Activated T-cell treated with anti-CD3 and anti-CD28 coated beads, Interleukin-2, amount 50 U/mL, for 48 hours (primary cell): ENCODE results near the gene RAB3GAP2.
"Not testable (repeated sequence)": the region's sequence is repeated elsewhere in the genome, so short reads cannot be mapped to it uniquely, and the experiment has no call there.

Experiments used
- DNase-seq, 2 experiments: peaks; one replicate each; pipeline ENCODE4 v3.0.0-alpha.2; 2020

RAB3GAP2 gene

DNA sequence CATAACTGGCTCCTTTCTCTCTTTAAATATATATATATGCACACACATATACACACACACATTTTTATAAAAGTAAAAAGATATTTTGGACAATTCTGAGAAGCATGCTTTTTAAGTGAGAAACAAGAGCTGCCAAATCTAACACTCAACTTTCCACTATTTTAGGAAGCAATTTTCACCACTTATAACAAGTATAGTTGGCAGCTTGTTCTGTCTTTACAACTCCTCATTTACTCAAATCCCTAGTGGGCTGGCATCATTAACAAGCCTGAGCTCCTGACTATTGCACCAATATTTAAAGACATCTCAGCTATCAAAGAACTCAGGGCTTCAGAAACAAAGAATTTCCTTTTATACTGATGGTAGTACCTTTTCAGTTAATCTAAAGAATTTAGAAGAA is 76.6 kb downstream of the RAB3GAP2 start:
- DNase-seq: no peak

DNA sequence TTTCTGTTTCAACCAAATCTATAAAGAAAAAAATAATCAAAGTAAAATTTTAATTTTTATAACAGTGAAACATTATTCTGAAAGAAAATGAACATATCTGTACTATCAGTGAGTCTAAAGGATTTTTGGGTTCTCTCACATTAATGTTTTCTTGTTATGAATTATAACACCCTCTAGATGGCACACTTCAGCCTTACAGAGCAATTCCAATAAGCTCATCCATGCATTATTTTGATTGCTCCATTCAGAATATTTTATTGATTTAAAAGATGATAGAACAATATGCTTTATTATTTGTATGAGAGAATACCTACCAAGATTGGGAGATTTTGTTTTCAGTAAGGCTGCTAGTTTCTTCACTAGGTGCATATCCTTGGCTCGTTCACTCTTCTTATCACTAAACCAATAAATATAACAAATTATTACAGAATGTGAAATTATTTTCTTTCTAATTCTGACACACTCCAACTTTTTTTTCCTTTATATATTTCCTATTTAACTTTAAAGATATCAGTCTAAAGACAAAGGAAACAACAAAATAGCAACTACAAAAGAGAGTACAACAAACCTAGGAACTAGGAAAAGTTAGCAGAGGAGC is 82.4 kb downstream of the RAB3GAP2 start:
- no peak for DNase-seq

DNA sequence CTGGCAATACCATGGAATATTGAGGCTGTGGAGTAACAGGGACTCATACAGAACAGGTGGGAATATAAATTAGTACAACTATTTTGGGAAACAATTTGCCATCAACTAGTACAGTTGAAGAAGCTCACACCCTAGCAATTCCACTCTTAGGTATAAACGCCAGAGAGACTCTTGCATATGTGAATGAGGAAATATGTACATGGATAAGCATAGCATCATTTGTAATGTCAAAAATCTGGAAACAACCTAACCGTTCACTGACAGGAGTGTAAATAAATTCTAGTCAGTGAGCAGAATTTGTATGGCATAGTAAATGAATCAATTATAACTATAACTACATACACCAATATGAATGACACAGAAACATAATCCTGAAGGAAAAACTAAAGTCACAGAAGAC is 83.7 kb downstream of the RAB3GAP2 start:
- no peak for DNase-seq

DNA sequence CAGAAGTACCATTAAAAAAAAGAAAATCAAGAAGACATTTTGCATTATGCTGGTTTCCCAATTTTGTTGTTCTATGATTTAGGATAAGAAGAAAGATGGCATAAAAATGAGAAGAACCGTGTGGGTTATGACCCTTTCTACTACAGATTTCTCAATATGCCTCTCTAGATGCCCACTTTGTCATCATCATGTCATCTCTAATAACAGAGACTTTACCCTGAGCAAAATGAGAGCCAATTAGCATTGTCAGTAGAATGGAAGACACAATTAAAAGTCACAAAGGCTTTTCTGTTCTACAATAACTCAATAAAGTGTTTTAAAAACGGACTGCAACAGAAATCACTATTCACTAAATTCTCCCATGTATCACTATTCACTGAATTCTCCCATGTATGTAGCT is 85.5 kb downstream of the RAB3GAP2 start:
- no peak for DNase-seq

DNA sequence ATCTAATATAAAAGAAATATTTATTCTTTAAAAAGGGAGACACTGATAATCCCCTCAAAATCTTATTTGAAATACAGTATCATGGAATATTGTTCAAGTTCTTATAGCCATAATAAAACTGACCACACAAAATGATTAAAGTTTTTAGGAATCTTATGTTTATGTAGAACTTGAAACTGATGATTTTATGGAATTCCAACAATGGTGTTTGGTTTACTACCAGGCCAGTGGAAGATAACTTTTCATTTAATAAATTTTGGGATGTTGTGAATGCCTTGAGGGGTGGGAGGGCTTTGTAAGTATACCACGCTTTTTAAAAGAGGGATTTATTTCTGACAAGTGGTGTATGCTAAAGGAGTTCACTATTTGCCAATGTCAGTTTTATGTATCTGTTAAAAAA is 87.7 kb downstream of the RAB3GAP2 start:
- DNase-seq: no peak

DNA sequence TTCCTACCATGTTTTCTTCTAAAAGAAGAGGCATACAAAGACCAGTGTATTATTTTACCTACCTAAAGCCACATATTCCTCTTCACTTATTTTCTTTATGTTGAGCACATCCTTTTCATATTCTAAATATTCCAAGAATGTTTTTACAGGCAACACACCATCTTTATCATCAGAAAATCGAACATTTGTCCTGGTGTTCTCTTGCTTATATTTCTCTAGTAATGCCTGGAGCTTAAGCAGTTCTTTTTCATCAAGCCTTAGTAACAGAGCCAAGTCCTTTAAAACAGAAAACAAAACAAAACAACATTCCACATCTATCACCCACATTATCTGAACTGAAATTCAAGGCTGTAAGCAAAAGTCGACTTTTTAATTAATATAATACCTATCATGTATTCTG is 89.6 kb downstream of the RAB3GAP2 start:
- no peak for DNase-seq

DNA sequence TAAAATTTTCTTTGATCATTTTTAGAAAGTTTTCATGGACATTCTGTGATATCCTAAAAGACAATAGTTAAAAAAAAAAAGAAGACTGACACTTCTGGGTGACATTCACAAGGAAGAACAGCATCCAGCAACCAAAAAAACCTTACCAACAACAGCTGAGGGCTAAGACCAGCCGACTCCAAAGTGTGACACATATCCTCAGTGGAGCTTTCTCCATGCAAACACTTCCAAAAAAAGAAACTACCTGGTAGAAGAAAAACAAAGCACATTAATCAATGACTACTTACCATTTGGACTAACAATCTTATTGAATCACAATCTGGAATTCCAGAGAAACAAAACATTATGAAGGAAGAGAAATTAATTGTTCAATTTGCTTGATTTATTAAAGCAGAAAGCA is 90.1 kb downstream of the RAB3GAP2 start:
- no peak for DNase-seq

DNA sequence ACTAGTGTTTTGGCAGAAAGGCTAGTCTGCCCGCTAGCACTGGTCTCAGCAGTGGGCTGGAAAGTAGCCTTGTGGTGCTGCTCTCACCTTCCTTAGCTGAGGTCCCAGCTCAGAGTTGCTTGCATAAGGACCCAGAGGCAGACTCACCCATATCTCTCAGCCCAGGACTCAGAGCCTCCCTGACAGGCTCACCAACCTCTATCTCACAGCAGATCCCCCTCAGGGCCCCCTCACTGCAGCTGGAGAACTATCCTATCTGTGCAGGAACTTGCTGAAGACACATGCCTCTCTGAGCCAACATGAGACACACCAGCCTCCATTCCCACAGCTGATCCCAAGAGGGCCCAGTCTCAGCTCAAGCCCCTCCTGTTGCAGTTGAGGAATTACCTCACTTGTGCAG is 95.7 kb downstream of the RAB3GAP2 start:
- no peak for DNase-seq

DNA sequence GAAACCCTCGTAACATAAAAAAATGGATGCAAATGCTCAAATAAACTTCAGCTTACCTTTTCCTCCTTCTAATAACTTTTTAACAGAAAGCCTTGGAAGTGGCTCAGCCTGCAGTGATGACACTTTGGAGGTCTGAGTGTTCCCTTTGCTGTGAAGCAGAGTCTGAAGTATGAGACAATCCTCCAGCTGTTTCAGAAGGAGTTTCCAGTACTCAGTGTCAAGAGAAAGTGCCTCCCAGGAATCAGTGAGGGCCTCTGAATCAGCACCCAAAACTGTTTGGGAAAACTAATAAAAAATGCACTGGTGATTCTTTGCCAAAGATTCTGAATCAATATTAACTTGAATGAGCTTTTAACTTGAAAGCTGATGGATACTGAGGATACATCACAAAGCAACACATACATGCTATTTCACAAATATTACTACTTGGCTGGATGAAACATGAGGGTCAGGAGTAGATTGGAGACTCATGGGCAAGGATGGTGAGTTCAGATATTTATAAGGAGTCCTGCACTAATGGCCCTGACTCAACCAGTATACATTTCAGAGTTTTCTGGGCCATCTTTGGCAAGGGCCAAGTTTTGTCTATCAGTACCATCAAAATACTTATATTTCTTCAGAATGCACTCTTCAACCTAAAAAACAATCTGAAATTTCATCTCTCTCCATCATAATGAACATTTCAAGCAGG is 101.3 kb downstream of the RAB3GAP2 start:
- DNase-seq: no peak

DNA sequence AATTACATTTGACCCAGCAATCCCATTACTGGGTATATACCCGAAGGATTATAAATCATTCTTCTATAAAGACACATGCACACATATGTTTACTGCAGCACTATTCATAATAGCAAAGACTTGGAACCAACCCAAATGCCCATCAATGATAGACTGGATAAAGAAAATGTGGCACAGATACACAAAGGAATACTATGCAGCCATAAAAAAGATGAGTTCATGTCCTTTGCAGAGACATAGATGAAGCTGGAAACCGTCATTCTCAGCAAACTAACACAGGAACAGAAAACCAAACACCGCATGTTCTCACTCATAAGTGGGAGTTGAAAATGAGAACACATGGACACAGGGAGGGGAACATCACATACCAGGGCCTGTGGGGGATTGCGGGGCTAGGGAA is 102.4 kb downstream of the RAB3GAP2 start:
- DNase-seq: not testable (repeated sequence)

DNA sequence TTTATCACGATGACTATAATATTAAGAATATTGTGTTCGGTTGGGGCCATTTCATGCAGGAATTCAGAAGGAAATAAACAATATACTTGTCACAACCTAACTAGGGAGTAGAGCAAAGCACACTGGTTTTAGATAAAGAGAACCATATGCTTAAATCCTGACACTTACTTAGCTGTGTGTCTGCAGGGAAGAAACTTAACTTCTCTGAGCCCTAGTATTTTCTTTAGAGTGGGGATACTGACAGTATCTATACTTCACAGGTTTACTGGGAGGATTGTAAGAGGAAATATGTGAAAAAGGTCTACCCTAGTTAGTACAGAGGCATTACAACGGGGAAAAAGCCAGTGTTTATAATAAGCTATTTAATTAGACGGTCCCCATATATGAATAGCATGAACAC is 105.4 kb downstream of the RAB3GAP2 start:
- no peak for DNase-seq

DNA sequence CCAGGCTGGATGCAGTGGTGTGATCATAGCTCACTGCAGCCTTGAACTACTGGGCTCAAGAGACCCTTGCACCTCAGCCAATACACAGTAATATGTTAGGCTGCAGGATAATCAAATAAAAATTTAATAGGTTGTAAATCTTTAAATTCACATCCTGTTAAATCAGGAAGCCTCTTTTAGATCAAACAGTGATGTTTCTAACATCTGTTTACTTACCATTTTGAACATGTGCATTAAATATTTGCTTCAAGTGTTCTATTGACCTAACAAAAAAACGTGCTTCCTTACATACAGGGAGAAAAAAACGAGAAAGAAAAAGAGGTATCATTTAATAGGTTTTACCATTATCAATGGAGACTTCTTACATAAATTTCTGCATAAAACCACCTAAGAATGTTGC is 107.7 kb downstream of the RAB3GAP2 start:
- no peak for DNase-seq

DNA sequence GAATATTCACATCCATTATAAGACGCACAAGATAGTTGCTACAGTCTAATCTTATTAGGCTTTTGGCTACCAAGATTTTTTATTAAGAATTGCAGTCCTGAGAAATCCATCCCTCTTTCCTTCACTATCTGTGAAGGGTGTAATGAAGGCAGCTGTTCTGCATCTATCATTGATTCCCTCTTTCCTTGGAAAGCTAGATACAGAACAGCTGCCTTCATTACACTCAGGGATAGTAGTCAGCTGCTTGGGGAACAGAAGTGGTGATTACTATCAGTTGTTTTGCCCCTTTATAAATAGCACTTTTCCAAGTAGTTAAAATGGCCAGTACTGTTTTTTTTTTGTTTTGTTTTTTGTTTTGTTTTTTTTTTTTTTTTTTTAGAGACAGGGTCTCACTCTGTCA is 108.1 kb downstream of the RAB3GAP2 start:
- no peak for DNase-seq

DNA sequence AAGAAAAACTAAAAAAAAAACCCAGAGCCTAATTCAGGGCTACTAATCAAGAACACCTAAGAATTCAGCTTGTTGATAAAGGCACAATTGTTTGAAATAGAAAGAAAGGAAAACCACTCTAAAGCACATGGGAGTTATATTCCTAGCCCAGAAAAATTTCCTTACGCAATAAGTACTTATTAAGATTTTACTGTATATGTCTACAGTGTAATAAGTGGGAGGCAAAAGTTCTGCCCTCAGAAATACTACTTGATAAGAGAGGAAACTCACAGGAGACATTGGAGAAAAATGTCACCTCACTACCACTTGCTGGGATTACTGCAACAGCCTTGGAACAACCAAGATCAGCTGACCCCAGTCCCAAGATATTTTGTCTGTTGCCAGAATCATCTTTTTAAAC is 112.2 kb downstream of the RAB3GAP2 start:
- DNase-seq: no peak

DNA sequence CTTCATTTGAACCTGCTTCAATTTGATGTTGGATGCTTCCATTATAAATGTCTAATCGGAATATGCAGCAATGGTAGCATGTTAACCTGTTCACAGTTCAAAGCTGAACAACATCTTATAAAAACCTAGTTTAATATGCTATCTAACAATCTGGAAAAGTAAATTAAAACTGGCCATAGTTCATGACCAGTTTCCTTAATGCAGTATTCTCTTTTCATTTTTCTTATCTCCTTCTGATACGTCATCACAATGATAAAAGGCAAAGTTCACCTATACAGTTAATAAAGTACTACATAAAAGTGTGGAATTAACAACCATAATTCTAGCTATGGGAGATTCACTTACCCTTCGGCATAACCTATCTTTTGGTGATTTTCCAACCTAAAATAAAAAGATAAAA is 113.2 kb downstream of the RAB3GAP2 start:
- DNase-seq: no peak

DNA sequence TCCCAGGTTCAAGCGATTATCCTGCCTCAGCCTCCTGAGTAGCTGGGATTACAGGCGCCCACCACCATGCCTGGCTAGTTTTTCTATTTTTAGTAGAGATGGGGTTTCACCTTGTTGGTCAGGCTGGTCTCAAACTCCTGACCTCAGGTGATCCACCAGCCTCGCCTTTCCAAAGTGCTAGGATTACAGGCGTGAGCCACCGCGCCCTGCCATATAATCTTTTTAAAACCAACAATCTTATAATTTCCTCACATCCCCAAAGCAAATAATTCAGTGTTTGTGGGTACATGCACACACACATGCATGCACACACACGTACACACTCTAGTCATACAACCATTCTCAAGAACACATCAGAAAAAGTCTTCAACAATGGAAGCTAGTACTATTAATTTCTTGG is 113.7 kb downstream of the RAB3GAP2 start:
- DNase-seq: not testable (repeated sequence)

DNA sequence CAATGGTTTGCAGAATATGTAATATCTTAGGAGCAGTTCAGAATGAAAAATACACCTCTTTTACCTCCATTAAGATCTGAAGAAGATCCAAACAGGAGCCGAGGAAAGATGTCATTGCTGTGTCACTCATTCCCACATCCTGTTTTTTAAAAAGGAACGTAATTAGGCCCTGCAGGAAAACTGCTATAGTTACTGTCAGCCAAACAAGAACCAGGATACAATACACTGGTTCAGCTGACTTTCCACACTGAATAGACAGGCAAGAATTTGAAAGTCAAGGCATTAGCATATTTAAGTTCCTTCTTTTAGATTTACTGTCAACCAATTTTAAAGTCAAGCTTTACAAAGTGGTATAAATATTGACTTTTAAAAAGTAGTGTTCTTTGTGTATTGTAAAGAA is 114.5 kb downstream of the RAB3GAP2 start:
- DNase-seq: no peak

DNA sequence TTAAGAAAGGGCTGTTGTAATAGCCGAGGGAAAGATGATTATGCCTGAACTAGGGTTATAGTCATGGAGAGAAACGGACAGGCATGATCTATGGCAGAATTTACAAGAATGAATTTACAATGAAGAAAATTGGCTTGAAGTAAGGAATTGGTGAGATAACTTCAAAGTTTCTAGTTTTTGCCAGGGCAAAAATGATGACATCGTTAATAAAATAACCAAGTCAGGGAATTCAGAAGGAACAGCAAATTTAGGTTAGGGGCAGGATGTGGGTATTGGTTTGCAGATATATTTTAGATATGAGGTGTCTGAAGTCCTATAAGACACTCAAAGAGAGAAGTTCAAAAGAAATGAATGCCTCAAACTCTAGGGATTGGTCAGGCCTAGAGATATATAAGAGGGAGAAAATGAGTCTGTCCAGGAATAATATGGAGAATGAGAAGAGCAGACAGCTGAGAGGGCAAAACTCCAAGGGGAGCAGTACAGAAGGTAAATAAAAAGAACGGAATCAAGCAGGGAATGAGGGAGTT is 115.6 kb downstream of the RAB3GAP2 start:
- DNase-seq: no peak

DNA sequence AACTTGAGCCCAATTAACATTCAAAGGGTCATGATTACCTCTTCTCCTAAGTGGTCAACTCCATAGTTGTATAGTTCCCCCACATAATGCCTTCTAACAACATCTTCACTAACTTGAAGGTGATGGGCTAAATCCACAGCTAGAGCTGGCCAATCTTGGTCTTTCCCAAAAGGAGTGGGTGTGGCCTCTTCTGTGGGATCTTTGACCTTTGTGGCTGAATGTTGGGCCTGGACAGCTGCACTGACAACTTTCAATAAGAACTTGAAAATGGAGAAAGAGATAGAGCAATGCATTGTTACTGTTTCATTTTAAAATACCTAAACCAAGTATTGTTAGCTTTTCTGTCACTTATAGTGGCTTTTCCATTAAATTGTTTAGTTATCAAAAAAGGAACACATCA is 119.1 kb downstream of the RAB3GAP2 start:
- DNase-seq: no peak

DNA sequence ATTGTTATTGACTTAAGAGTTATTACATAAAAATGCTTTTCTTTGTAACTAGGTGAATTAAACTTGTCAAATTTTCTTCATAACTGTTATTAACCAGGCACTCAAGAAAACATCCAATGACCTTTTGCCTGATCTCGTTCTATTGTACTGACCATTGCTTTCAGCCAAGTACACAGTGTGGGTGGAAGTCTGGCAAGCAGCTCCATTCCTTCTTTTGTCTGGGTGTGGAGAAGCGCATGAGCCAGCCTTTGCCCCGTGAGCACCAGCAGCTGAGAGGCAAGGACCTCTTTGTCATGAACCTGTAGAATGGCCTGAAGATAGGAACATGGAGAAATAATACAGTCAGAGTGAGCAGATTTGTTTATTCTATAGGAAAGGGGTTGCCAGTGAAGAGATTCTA is 120.8 kb downstream of the RAB3GAP2 start:
- DNase-seq: no peak

DNA sequence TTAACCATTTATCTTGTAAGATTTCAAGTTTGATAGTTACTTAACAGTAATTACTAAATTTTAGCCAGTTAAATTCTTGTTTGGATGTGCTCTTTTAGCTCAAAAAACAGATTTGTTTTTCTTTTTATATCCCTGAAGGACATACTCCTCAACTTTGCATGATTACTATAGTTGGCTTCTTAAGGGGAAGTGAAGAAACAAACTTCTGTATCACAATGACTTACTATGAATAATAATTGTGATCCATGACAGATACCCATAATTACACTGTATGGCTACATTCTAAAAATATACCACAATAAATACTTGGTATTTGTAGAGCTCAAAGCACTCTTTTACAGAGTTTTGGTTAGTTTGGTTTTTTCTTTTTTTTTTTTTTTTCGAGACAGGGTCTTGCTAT is 122.5 kb downstream of the RAB3GAP2 start:
- DNase-seq: no peak

DNA sequence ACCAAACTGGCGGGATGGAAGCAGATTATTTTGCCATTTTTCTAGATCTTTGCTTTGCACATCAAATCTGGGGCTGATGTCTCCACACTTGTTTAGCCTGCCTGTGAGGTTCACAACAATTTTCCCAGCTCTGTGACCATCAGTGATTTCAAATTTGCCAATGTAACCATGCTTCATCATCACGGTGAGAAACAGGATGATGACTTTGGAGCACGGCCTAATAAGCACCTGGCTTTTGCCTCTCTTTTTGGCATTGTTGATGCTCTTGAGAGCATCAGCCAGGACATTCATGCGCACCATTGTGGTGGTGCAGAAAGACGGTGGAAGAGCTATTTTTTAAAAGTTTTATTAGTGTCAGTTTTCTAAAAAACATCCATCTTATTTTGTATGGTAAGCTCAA is 128.2 kb downstream of the RAB3GAP2 start:
- no peak for DNase-seq

DNA sequence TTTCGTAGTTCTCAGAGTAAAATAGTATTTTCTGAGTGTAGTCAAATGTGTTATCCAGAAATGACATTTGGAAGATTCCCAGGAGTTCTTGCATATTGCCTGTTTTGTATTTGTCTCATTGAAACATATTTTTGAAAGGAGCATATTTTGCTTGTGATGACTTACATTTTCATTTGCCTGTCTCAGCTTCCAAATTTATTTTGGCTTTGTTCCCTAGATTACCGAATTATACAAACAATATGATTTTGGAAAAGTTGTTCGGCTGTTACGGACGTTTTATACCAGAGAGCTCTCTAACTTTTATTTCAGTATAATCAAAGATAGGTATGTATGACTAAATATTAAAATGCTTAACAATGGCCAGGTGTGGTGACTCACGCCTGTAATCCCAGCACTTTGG is 132.3 kb downstream of the RAB3GAP2 start:
- no peak for DNase-seq

DNA sequence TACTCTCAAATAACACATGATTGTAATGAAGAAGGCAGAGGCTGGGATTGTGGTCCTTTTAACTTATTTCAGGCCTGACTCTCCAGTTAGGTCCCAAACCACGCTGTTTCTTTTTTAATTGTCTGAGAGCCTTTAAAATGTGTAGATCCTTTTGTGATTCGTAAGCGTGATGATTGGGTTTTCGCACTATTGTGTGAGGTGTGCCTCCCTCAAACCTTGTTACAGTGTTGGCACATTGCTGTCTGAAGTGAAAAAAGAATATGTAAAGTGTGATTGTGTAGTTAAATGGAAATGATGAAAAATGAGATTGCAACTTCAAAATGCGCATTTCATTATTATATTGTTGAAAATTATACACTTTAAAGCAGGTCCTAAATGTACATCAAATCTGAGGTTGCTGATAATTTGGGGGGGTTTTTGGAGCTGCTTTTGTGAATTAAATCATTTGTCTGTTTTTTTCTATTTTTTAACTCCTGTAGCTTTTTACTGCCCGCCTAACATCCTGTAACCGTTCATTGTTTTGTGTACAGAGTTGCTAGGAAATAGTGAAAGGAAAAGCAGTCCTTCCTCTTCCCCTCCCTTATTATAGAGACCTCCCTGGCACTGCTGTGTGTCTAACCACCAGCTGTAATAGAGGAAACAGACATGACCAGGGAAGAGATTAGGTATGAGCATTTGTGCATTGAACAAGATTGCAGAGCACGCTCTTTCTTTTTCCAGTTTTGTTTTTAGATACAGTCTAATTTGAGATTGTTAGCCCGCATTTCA is 135.1 kb downstream of the RAB3GAP2 start:
- no peak for DNase-seq
